Measurements from ENCODE around the gene SLC25A1.
A peak's percentile ranks its signal among the peaks of the same experiment; 100 is the strongest.

The SLC25A1 gene

GRCh38 chr22:19147195-19147780 is 31.2 kb downstream of the SLC25A1 start:
- H3K4me3 ChIP-seq (ENCODE audit: low read depth, low read length), result no peak overlapping the region
- in situ Hi-C loops (cut with HindIII; ENCODE audit: low sequenced_read_pairs), result no loop called here
- no peak for TF ChIP-seq CTCF (IDR thresholded peaks at IDR 0.05; ENCODE audit: low read depth, low read length, missing control alignments)
- no peak for DNase-seq (ENCODE audit: low read depth)

- no peak overlapping the region for H3K4me3 ChIP-seq (ENCODE audit: low read depth, low read length)
- DNase-seq (ENCODE audit: low read depth), result no peak
- in situ Hi-C loops (cut with HindIII; ENCODE audit: low sequenced_read_pairs), result no loop called here
- TF ChIP-seq CTCF (IDR thresholded peaks at IDR 0.05; ENCODE audit: low read depth, low read length, missing control alignments), result no peak
Measured at GRCh38 chr22:19146215-19146968, 32.1 kb downstream of the SLC25A1 start.

GRCh38 chr22:19143967-19144400 is 34.6 kb downstream of the SLC25A1 start:
- no peak for DNase-seq (ENCODE audit: low read depth)
- in situ Hi-C loops (cut with HindIII; ENCODE audit: low sequenced_read_pairs), result no loop called here
- H3K4me3 ChIP-seq (ENCODE audit: low read depth, low read length), result peak overlapping the region; percentile 76
- TF ChIP-seq CTCF (IDR thresholded peaks at IDR 0.05; ENCODE audit: low read depth, low read length, missing control alignments), result no peak

GRCh38 chr22:19143212-19143611 is 35.3 kb downstream of the SLC25A1 start:
- no peak for DNase-seq (ENCODE audit: low read depth)
- in situ Hi-C loops (cut with HindIII; ENCODE audit: low sequenced_read_pairs), result no loop called here
- no peak for TF ChIP-seq CTCF (IDR thresholded peaks at IDR 0.05; ENCODE audit: low read depth, low read length, missing control alignments)
- no peak overlapping the region for H3K4me3 ChIP-seq (ENCODE audit: low read depth, low read length)

- no peak overlapping the region for H3K4me3 ChIP-seq (ENCODE audit: low read depth, low read length)
- in situ Hi-C loops (cut with HindIII; ENCODE audit: low sequenced_read_pairs), result no loop called here
- no peak for DNase-seq (ENCODE audit: low read depth)
- TF ChIP-seq CTCF (IDR thresholded peaks at IDR 0.05; ENCODE audit: low read depth, low read length, missing control alignments), result no peak
Measured at GRCh38 chr22:19142394-19142793, 36.1 kb downstream of the SLC25A1 start.

- no peak for DNase-seq (ENCODE audit: low read depth)
- TF ChIP-seq CTCF (IDR thresholded peaks at IDR 0.05; ENCODE audit: low read depth, low read length, missing control alignments), result no peak
- in situ Hi-C loops (cut with HindIII; ENCODE audit: low sequenced_read_pairs), result no loop called here
Measured at GRCh38 chr22:19139974-19140373, 38.6 kb downstream of the SLC25A1 start.

More at GRCh38 chr22:19139974-19140373, 38.6 kb downstream of the SLC25A1 start:
- H3K4me3 ChIP-seq (ENCODE audit: low read depth, low read length), result no peak overlapping the region

Measured in astrocyte of the cerebellum (primary cell).